ENCODE measurements around the gene CGNL1.

DNA sequence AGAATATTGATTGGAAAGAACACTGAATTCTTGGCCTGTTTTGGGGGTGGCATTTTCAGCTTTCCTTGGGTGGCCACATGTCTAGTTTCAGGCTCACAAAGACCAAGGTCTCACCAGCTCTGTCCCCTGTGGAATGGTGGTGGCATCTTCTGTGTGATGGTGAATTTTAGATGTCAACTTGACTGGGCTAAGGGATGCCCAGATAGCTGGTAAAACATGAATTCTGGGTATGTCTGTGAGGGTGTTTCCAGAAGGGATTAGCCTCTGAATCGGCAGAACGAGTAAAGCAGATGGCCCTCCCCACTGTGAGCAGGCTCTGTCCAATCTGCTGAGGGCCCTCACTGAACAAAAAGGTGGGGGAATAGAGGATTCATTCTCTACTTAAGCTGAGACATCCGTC is 181.0 kb downstream of the CGNL1 start:
- TF ChIP-seq POLR2A (IDR thresholded peaks at IDR 0.05): no peak
- TF ChIP-seq, protein P1, sequence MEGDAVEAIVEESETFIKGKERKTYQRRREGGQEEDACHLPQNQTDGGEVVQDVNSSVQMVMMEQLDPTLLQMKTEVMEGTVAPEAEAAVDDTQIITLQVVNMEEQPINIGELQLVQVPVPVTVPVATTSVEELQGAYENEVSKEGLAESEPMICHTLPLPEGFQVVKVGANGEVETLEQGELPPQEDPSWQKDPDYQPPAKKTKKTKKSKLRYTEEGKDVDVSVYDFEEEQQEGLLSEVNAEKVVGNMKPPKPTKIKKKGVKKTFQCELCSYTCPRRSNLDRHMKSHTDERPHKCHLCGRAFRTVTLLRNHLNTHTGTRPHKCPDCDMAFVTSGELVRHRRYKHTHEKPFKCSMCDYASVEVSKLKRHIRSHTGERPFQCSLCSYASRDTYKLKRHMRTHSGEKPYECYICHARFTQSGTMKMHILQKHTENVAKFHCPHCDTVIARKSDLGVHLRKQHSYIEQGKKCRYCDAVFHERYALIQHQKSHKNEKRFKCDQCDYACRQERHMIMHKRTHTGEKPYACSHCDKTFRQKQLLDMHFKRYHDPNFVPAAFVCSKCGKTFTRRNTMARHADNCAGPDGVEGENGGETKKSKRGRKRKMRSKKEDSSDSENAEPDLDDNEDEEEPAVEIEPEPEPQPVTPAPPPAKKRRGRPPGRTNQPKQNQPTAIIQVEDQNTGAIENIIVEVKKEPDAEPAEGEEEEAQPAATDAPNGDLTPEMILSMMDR (IDR thresholded peaks at IDR 0.05): no peak
